GM19240 (cell line): ENCODE data around the gene NDST4.

ENCODE experiments used
- DNase-seq: peaks from one replicate; pipeline ENCODE4 v3.0.0; 2011; ENCODE audit warnings: low spot score; ENCODE audit not compliant: insufficient read length

The NDST4 gene

GRCh38 chr4:114791976-114792375 lies 321.4 kb downstream of the NDST4 start:
- no peak for DNase-seq

DNA sequence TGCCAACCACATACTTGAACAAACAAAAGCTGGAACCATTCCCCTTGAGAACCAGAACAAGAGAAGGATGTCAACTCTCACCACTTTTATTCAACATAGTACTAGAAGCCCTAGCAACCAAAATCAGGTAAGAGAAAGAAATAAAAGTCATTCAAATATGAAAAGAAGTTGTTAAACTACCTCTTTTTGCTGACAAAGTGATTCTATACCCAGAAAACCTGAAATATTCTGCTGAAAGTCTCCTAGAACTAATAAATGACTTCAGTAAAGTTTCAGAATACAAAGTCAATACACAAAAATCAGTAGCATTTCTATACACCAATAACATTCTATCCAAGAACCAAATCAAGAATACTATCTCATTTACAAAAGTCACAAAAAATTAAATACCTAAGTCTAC lies 327.9 kb downstream of the NDST4 start:
- DNase-seq, result no peak

- no peak for DNase-seq
These were observed 330.2 kb downstream of the NDST4 start for GRCh38 chr4:114783215-114783595.

GRCh38 chr4:114782415-114783214 lies 330.8 kb downstream of the NDST4 start:
- no peak for DNase-seq

GRCh38 chr4:114780205-114780604 lies 333.2 kb downstream of the NDST4 start:
- DNase-seq, result no peak
